PFSK-1 (cell line): ENCODE results near the gene FAM114A2.

Experiments
- FOXP2 ChIP-seq: optimal IDR thresholded peaks from 2 replicates; pipeline ENCODE3; 2011; ENCODE audit warnings: borderline replicate concordance, control low read depth, inconsistent platforms; ENCODE audit not compliant: insufficient read depth; ENCODE audit errors: extremely low read length, extremely low read depth
- POLR2AphosphoS5 ChIP-seq: IDR thresholded peaks from 2 replicates; pipeline ENCODE4 v1.6.1; 2012; ENCODE audit warnings: low read depth, mild to moderate bottlenecking, control low read depth, low read length, moderate library complexity
- SIN3A ChIP-seq: IDR thresholded peaks from 2 replicates; pipeline ENCODE4 v1.6.1; 2012; ENCODE audit warnings: mild to moderate bottlenecking, low read length, moderate library complexity, borderline replicate concordance; ENCODE audit not compliant: insufficient read depth
- TAF1 ChIP-seq: IDR thresholded peaks from 2 replicates; pipeline ENCODE4 v1.6.1; 2012; ENCODE audit warnings: low read length, control low read depth, borderline replicate concordance; ENCODE audit not compliant: insufficient read depth
- TF ChIP-seq, protein P1 (sequence below), 2 experiments: IDR thresholded peaks; 2 replicates each; pipeline versions ENCODE4 v1.6.1 to v1.8.0; 2011 to 2012; ENCODE audit warnings: low read depth in 2 of 2, low read length in 2 of 2, control low read depth in 1 of 2, inconsistent platforms in 1 of 2, mild to moderate bottlenecking in 1 of 2, moderate library complexity in 1 of 2; ENCODE audit not compliant: insufficient read depth in 1 of 2

FAM114A2 gene

DNA sequence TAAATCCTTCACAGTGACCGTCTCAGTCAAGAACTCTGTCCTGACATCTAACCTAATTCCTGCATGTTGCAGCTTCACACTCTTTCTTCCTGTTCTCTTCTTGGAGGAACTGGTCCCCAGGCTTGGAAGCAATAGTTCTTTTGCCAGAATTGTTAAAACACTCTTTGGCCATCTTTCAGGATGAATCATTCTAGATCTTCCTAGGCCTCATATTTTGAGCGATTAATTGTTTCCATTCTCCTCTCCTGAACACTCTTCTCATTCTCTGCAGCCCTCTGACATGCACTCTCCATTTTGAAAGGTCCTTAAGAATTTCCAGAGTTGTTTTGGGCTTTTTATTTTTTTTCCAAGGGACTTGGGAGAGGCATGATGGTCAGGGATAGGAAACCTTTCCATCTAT, 85.8 kb downstream of the FAM114A2 start:
- TF ChIP-seq TAF1 (no peak), FOXP2 (no peak), SIN3A (no peak), POLR2AphosphoS5 (no peak)
- TF ChIP-seq, protein P1, sequence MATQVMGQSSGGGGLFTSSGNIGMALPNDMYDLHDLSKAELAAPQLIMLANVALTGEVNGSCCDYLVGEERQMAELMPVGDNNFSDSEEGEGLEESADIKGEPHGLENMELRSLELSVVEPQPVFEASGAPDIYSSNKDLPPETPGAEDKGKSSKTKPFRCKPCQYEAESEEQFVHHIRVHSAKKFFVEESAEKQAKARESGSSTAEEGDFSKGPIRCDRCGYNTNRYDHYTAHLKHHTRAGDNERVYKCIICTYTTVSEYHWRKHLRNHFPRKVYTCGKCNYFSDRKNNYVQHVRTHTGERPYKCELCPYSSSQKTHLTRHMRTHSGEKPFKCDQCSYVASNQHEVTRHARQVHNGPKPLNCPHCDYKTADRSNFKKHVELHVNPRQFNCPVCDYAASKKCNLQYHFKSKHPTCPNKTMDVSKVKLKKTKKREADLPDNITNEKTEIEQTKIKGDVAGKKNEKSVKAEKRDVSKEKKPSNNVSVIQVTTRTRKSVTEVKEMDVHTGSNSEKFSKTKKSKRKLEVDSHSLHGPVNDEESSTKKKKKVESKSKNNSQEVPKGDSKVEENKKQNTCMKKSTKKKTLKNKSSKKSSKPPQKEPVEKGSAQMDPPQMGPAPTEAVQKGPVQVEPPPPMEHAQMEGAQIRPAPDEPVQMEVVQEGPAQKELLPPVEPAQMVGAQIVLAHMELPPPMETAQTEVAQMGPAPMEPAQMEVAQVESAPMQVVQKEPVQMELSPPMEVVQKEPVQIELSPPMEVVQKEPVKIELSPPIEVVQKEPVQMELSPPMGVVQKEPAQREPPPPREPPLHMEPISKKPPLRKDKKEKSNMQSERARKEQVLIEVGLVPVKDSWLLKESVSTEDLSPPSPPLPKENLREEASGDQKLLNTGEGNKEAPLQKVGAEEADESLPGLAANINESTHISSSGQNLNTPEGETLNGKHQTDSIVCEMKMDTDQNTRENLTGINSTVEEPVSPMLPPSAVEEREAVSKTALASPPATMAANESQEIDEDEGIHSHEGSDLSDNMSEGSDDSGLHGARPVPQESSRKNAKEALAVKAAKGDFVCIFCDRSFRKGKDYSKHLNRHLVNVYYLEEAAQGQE (IDR thresholded peaks at IDR 0.05; ENCODE audit: insufficient read depth in 1 of 2, low read depth in 2 of 2, low read length in 2 of 2): no peak

DNA sequence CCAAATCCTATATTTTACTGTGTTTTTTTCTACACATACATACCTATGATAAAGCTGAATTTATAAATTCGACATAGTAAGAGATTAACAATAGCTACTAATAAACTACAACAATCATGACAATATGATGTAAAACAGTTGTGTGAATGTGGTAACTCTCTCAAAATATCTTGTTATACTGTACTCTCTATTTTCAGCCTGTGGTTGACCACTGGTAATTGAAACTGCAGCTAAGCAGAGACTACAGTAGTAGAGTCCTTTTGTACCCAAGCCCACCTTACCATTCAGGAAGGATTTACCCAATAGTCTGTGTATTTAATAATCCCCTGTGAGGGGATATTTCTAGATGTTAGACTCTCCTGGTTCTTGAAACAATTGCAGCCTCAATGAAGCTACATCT, 86.7 kb downstream of the FAM114A2 start:
- TF ChIP-seq TAF1 (no peak), SIN3A (no peak), FOXP2 (no peak), POLR2AphosphoS5 (no peak)
- TF ChIP-seq, protein P1 (IDR thresholded peaks at IDR 0.05; ENCODE audit: insufficient read depth in 1 of 2, low read depth in 2 of 2, low read length in 2 of 2): no peak

DNA sequence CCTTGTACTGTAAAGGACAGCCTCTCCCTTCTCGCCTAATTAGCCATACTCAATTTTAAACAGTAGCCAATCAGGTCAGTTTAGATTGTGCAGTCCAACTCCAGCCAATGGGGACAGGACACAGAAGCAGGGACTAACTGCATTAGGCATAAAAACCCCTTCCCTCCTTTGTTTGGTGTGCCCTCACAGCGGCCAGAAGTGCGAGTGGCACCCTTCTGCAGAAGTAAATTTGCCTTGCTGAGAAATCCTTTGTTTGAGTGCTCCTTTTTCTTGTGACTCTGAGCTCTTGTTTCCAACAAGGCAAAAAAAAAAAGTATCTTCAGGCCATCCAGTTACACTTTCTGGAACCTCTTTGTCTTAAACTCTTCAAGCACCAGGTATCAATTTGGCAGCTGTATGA, 97.4 kb downstream of the FAM114A2 start:
- no peak for TF ChIP-seq POLR2AphosphoS5
- TF ChIP-seq, protein P1 (IDR thresholded peaks at IDR 0.05; ENCODE audit: insufficient read depth in 1 of 2, low read depth in 2 of 2, low read length in 2 of 2): no peak
- no peak for TF ChIP-seq TAF1
- no peak for TF ChIP-seq SIN3A
- TF ChIP-seq FOXP2: no peak
